Fibroblast of skin of left biceps (primary cell): ENCODE data around the gene SIPA1L3.
"Not testable (repeated sequence)": the region's sequence is repeated elsewhere in the genome, so short reads cannot be mapped to it uniquely, and the experiment has no call there.

ENCODE experiments used
- DNase-seq, 2 experiments: peaks; one replicate each; pipeline ENCODE4 v3.0.0-alpha.2; 2013; ENCODE audit warnings: low read depth in 2 of 2

Gene SIPA1L3

GRCh38 chr19:38211151-38211591 lies 304.2 kb downstream of the SIPA1L3 start:
- DNase-seq = no peak

DNA sequence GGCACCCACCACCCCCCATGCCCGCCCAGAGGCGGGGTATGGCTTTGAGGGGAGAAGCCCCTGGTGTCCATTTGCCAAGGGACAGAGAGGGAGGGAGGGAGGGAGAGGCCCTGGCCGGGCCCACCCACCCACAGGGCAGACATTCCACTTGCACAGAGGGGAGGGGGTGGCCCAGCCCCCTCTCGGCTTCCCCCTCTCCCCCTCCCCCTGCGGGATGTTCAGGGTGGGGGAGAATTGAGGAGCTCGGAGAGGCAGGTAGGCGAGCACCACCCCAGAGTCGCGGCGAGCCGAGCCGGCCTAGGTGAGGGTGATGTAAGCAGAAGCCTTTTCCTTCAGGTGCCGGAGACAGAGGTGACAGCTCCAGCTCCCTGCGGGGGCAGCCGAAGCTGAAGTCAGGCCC lies 304.8 kb downstream of the SIPA1L3 start:
- no peak for DNase-seq

DNA sequence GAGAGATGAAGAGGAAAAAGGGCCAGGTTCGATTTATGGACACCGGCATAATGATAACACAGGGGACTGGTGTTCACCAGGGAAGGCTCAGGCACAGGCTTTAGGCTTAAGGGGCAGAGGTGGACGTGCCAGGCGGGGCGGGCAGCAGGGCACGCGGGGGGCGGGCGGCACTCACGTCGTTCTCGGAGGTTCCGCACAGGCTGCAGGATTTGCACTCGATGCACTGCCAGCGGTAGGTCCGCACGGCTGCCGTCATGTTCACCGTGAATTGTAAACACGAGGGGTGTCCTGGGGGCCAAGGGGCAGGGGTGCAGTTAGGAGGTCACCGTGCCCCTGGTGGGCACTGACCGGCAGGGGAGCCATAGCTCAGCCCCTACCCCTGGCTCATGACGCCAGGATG lies 306.5 kb downstream of the SIPA1L3 start:
- no peak for DNase-seq

- no peak for DNase-seq
Measured at GRCh38 chr19:38213911-38214625, 307.1 kb downstream of the SIPA1L3 start.

GRCh38 chr19:38216785-38217641 lies 310.0 kb downstream of the SIPA1L3 start:
- DNase-seq = no peak

GRCh38 chr19:38218204-38218603 lies 311.2 kb downstream of the SIPA1L3 start:
- DNase-seq = no peak

- no peak for DNase-seq
Measured at GRCh38 chr19:38219221-38219620, 312.2 kb downstream of the SIPA1L3 start.

GRCh38 chr19:38221421-38221820 lies 314.4 kb downstream of the SIPA1L3 start:
- DNase-seq = no peak

DNA sequence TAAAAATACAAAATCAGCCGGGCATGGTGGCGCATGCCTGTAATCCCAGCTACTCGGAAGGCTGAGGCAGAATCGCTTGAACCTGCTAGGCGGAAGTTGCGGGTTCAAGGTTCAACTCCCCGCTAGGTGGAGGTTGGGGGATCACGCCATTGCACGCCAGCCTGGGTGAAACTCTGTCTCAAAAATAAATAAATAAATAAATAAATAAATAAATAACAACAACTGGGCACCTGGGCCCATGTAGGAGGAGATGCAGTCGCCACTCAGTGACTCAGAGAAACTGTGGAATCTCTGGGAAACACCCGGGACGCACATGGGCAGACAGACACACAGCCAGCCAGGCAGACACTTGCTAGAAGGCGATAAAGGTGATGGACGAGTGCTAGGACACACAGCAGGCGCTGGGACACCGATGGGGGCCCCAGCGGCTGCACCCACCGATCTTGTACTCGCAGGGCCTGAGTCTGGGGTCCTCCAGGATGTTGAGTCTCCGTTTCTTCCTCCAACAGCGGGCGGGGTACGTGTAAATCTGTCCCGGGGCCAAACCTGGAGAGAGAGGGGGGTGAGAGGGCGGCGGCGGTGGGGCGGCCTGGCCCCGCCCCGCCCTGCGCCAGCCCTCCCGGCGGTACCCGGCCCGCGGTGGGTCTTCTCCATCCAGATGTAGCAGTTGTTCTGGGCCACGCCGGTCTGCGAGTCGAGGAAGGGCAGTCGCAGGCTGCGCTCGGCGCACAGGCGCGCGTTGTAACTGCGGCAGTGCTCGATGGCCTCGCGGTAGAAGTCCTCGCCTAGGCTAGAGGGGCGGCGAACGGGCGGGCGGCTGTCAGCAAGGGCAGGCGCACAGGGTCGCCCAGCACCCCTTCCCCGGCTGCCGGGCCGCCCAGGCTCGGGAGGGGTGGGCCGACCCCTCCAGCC lies 315.2 kb downstream of the SIPA1L3 start:
- no peak for DNase-seq

- DNase-seq = no peak
Measured at GRCh38 chr19:38223119-38223523, 316.1 kb downstream of the SIPA1L3 start.

GRCh38 chr19:38223617-38224013 lies 316.6 kb downstream of the SIPA1L3 start:
- DNase-seq = no peak

- DNase-seq = no peak
Measured at GRCh38 chr19:38224014-38224862, 317.2 kb downstream of the SIPA1L3 start, which contains the start of gene DPF1. Gene DPF1, minus strand, starts transcription at chr19:38224222. Its CDS starts 80 bp downstream, at chr19:38224142.

- DNase-seq = not testable (repeated sequence)
Measured at GRCh38 chr19:38224863-38225218, 317.8 kb downstream of the SIPA1L3 start.

GRCh38 chr19:38227287-38228004 lies 320.4 kb downstream of the SIPA1L3 start:
- DNase-seq = no peak

DNA sequence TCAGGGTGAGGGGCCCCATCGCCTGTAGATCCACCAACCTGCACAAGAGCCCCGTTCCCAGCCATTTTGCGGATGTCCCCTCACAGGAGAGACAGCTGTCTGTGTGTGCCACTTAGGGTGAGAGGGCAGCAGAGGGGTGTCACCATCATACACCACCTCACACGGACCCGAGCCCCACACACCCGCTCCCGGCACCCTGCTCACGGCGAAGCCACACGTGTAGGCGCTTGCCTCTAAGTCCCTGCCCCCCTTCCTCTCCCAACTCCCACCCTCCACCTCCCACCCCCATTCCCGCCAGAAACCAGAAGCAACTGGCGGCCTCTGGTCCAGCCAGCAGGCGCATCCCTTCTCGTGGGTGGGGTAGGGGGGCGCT lies 321.0 kb downstream of the SIPA1L3 start:
- no peak for DNase-seq

DNA sequence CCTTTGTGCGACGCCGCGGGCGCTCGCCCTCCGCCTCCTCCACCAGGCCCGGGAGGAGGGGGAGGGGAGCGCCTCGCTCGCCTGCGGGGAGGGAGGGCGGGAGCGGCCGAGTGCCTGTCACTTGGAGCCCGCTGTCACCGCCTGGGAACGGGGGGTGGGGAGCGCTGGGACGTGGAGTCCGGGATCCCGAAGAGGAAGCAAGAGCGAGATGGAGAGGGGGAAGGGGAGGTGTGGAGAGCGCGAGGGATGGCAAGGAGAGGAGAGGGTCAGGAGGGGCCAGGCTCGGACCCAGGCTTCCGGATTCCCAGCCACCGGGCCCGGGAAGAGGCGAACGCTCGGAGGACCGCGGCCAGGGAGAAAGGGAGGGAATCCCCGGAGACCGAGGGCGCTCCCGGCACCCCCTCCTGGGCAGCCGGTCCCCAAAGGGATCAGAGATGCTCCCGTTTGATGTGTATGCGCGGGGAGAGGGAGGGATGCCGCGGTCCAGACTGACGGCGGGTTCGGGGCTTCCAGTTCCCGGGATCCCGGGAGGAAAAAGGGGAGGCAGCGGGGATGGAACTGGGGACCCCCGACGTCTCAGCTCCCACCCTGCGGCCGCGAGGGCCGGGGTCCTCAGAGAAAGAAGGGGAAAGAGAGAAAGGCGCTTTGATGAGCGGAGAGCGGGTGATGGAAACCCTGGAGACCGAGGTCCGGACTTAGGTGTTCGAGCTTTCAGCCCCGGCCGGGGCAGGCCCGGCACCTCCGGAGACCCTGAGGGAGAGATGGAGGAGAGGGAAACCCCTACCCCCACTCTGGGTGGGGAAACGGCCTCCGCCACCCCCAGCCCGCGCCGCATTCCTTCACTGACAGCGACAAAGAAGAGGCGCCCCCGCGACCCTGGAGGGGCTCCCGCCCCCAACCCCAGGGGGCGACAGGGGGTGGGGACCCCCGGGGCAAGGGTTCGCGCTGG lies 321.8 kb downstream of the SIPA1L3 start:
- DNase-seq = no peak

- DNase-seq = peak; percentile 67 to 75
Measured at GRCh38 chr19:38229585-38230073, 322.6 kb downstream of the SIPA1L3 start.

DNA sequence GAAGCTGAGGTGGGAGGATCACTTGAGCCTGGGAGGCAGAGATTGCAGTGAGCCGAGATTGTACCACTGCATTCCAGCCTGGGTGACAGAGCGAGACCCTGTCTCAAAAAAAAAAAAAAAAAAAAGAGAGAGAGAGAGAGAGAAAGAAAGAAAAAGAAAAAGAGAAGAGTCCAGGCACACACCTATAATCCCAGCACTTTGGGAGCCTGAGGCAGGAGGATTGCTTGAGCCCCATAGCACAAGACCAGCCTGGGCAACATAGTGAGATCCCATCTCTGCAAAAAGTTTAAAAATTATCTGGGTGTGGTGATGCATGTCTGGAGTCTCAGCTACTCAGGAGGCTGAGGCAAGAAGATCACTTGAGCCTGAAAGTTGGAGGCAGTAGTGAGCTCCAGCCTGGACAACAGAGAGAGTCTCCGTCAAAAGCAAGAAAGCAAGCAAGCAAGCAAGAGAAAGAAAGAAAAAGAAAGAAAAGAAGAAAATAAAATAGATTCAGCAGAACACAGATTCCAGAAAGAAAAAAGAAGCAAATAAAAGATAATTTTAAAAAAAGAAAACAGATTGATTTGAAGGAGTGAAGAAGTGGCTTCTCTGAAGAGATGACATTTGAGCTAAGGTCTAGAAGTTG lies 323.6 kb downstream of the SIPA1L3 start:
- not testable (repeated sequence) for DNase-seq

GRCh38 chr19:38231918-38232317 lies 324.9 kb downstream of the SIPA1L3 start:
- DNase-seq = no peak
